Measurements from ENCODE around the gene HMG20B. TPM values are rescaled to one million over a fixed set of nuclear protein-coding genes. Genes with fewer than 3 reads are reported as not detected.
A peak's percentile ranks its signal among the peaks of the same experiment; 100 is the strongest.

HMG20B gene
- total RNA-seq, 2 donors from 2014 or later = 51.8 to 52.5 TPM

GRCh38 chr19:3610745-3611717, 38.3 kb downstream of the HMG20B start:
- Histone ChIP-seq H3K36me3 (peaks cover 30% of the 10 kb centered on the region), H3K9me3 (no peaks in the 10 kb centered on the region), H3K4me1 (peaks cover 0 to 48% of the 10 kb centered on the region in 2 donors), H3K4me3 (no peak overlapping the region), H3K27me3 (no peaks in the 10 kb centered on the region), H3K27ac (peak overlapping the region in 1 of 2 donors; percentile 83)
- DNase-seq (ENCODE audit: low spot score) = no peak
- TF ChIP-seq, protein P1, sequence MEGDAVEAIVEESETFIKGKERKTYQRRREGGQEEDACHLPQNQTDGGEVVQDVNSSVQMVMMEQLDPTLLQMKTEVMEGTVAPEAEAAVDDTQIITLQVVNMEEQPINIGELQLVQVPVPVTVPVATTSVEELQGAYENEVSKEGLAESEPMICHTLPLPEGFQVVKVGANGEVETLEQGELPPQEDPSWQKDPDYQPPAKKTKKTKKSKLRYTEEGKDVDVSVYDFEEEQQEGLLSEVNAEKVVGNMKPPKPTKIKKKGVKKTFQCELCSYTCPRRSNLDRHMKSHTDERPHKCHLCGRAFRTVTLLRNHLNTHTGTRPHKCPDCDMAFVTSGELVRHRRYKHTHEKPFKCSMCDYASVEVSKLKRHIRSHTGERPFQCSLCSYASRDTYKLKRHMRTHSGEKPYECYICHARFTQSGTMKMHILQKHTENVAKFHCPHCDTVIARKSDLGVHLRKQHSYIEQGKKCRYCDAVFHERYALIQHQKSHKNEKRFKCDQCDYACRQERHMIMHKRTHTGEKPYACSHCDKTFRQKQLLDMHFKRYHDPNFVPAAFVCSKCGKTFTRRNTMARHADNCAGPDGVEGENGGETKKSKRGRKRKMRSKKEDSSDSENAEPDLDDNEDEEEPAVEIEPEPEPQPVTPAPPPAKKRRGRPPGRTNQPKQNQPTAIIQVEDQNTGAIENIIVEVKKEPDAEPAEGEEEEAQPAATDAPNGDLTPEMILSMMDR (IDR thresholded peaks at IDR 0.05) = no peak

GRCh38 chr19:3611841-3612240, 39.1 kb downstream of the HMG20B start:
- no peak for DNase-seq (ENCODE audit: low spot score)

DNA sequence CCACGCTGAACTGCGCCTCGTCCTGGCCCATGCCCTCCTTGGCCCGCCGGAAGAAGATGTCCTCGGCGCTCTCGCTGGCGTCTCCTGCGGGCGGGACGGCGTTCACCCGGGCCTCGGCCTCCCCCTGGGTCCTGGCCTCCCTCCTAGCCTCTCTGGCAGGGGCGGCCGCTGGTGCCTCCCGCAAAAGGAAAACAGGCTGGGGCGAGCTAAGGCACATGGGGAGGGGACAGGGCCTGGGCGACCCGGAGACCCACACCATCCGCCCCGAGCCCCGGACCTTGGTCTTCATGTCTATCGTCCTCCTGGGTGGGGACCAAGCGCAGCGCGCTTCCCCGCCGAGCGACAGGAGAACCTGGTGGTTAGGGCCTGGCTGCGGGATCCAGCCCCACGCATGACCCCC, 39.6 kb downstream of the HMG20B start:
- Histone ChIP-seq H3K27ac (no peak overlapping the region), H3K27me3 (no peaks in the 10 kb centered on the region), H3K4me1 (peaks cover 0 to 35% of the 10 kb centered on the region in 2 donors), H3K4me3 (no peak overlapping the region), H3K36me3 (peaks cover 30% of the 10 kb centered on the region), H3K9me3 (no peaks in the 10 kb centered on the region)
- TF ChIP-seq, protein P1 (IDR thresholded peaks at IDR 0.05) = no peak
- DNase-seq (ENCODE audit: low spot score) = no peak

More at GRCh38 chr19:3611841-3612240, 39.1 kb downstream of the HMG20B start:
- no peaks in the 10 kb centered on the region for H3K27me3 ChIP-seq
- TF ChIP-seq, protein P1 (IDR thresholded peaks at IDR 0.05) = no peak
- peaks cover 0 to 40% of the 10 kb centered on the region in 2 donors for H3K4me1 ChIP-seq
- no peak overlapping the region for H3K4me3 ChIP-seq
- H3K27ac ChIP-seq = no peak overlapping the region
- H3K9me3 ChIP-seq = no peaks in the 10 kb centered on the region
- H3K36me3 ChIP-seq = peaks cover 30% of the 10 kb centered on the region

- no peak for DNase-seq (ENCODE audit: low spot score)
- Histone ChIP-seq H3K27ac (no peak overlapping the region), H3K4me1 (peaks cover 0 to 33% of the 10 kb centered on the region in 2 donors), H3K9me3 (no peaks in the 10 kb centered on the region), H3K4me3 (no peak overlapping the region), H3K27me3 (no peaks in the 10 kb centered on the region), H3K36me3 (peaks cover 30% of the 10 kb centered on the region)
- TF ChIP-seq, protein P1 (IDR thresholded peaks at IDR 0.05) = no peak
Observed at GRCh38 chr19:3612901-3613741, 40.4 kb downstream of the HMG20B start.

DNA sequence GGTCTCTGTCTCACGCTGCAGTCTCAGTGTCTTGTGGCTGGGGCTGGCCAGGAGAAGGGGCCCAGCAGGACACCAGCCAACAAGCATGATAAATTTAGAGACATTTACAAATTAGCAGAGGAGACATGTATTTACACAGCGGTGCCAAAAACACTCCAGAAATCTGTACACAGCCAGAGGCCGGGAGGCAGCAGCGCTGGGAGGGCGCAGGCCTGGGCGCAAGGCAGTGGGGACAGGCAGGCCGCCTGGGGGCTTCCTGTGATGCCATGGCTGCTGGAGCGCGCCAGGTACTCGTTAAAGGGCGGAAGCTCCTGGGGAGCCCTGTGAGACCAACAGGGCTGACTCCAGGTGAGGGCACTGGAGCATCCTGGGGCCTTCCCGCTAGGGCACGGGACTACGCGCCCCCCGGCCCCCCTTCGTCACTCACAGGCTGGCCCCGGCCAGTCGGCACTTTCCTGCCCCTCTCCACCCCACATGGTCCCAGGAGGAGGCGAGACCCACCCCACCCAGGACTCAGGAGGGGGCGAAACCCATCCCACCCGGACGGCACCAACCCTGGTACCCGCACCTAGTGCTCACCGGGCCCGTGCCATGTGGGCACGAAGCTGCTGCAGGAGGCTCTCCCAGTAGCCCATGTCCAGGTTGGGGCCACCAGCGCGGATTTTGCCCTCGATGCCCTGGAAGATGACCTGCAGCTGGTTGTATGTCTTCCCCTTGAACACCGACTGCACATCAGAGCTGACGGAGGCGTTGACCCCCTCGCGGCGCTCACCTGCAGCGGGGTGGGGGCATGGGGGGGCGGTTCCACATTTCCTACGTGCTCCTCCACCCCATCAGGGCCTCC, 41.3 kb downstream of the HMG20B start:
- H3K27ac ChIP-seq = no peak overlapping the region
- peaks cover 36% of the 10 kb centered on the region for H3K36me3 ChIP-seq
- TF ChIP-seq, protein P1 (IDR thresholded peaks at IDR 0.05) = no peak
- peaks cover 0 to 30% of the 10 kb centered on the region in 2 donors for H3K4me1 ChIP-seq
- H3K9me3 ChIP-seq = no peaks in the 10 kb centered on the region
- no peak for DNase-seq (ENCODE audit: low spot score)
- no peaks in the 10 kb centered on the region for H3K27me3 ChIP-seq
- no peak overlapping the region for H3K4me3 ChIP-seq

All from right atrium auricular region (tissue), 2 donors.